HL-60 (cell line): ENCODE data around the gene GRK7.

Source experiments
- DNase-seq, 2 experiments: peaks; one replicate each; pipeline ENCODE4 v3.0.0-alpha.2; 2010 to 2020; ENCODE audit warnings: low read depth in 1 of 2, low spot score in 1 of 2
- H3K27ac ChIP-seq: fragments of 250-450 bp; sonication (Bioruptor Pico); replicated peaks from 2 replicates; pipeline ENCODE4 v1.5.1; 2020; ENCODE audit warnings: mild to moderate bottlenecking, moderate library complexity
- H3K27me3 ChIP-seq: fragments of 250-450 bp; sonication (Bioruptor Pico); 2 replicates; pipeline ENCODE4 v1.5.1; 2021; ENCODE audit warnings: mild to moderate bottlenecking, moderate library complexity; ENCODE audit not compliant: insufficient read depth, poor library complexity, severe bottlenecking
- H3K4me3 ChIP-seq: replicated peaks from 2 replicates; pipeline ENCODE4 v1.5.1; 2011; ENCODE audit warnings: mild to moderate bottlenecking, control low read depth, low read length; ENCODE audit not compliant: insufficient read depth
- GABPA ChIP-seq: IDR thresholded peaks from 2 replicates; pipeline ENCODE4 v1.6.1; 2012; ENCODE audit warnings: low read depth
- POLR2AphosphoS5 ChIP-seq: IDR thresholded peaks from 2 replicates; pipeline ENCODE4 v1.6.1; 2012; ENCODE audit warnings: low read depth
- SPI1 ChIP-seq: IDR thresholded peaks from 2 replicates; pipeline ENCODE4 v1.6.1; 2012; ENCODE audit warnings: low read depth, mild to moderate bottlenecking, borderline replicate concordance
- TF ChIP-seq, protein P1 (sequence below): IDR thresholded peaks from one replicate; pipeline ENCODE4 v1.5.1; 2011; ENCODE audit warnings: low read length, control low read depth, inconsistent platforms; ENCODE audit not compliant: insufficient read depth
- TF ChIP-seq, protein P2 (sequence below): IDR thresholded peaks from 2 replicates; pipeline ENCODE4 v1.6.1; 2012; ENCODE audit warnings: low read depth; ENCODE audit not compliant: insufficient replicate concordance

GRK7 gene

DNA sequence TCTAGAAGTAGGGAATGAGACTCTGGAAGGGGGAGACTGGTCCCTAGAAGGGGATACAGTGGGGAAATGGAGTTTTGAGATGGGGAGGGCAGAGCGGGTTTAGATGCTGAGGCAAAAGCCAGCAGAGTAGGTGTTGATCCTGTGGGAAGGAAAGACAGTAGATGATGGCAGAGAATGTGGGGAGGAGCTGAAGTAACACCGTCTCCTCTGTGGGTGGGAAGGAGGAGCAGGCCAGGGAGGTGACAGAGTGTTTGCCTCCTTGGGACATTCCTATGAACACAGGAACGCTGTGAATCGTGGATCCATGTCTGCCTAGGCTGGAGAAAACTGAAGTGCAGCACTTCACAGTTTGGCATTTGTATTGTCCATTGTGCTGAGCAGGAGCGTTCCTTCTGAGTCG, 20.4 kb downstream of the GRK7 start:
- no peak overlapping the region for H3K4me3 ChIP-seq
- no peak overlapping the region for H3K27ac ChIP-seq
- TF ChIP-seq, protein P1, sequence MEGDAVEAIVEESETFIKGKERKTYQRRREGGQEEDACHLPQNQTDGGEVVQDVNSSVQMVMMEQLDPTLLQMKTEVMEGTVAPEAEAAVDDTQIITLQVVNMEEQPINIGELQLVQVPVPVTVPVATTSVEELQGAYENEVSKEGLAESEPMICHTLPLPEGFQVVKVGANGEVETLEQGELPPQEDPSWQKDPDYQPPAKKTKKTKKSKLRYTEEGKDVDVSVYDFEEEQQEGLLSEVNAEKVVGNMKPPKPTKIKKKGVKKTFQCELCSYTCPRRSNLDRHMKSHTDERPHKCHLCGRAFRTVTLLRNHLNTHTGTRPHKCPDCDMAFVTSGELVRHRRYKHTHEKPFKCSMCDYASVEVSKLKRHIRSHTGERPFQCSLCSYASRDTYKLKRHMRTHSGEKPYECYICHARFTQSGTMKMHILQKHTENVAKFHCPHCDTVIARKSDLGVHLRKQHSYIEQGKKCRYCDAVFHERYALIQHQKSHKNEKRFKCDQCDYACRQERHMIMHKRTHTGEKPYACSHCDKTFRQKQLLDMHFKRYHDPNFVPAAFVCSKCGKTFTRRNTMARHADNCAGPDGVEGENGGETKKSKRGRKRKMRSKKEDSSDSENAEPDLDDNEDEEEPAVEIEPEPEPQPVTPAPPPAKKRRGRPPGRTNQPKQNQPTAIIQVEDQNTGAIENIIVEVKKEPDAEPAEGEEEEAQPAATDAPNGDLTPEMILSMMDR, result no peak
- TF ChIP-seq, protein P2, sequence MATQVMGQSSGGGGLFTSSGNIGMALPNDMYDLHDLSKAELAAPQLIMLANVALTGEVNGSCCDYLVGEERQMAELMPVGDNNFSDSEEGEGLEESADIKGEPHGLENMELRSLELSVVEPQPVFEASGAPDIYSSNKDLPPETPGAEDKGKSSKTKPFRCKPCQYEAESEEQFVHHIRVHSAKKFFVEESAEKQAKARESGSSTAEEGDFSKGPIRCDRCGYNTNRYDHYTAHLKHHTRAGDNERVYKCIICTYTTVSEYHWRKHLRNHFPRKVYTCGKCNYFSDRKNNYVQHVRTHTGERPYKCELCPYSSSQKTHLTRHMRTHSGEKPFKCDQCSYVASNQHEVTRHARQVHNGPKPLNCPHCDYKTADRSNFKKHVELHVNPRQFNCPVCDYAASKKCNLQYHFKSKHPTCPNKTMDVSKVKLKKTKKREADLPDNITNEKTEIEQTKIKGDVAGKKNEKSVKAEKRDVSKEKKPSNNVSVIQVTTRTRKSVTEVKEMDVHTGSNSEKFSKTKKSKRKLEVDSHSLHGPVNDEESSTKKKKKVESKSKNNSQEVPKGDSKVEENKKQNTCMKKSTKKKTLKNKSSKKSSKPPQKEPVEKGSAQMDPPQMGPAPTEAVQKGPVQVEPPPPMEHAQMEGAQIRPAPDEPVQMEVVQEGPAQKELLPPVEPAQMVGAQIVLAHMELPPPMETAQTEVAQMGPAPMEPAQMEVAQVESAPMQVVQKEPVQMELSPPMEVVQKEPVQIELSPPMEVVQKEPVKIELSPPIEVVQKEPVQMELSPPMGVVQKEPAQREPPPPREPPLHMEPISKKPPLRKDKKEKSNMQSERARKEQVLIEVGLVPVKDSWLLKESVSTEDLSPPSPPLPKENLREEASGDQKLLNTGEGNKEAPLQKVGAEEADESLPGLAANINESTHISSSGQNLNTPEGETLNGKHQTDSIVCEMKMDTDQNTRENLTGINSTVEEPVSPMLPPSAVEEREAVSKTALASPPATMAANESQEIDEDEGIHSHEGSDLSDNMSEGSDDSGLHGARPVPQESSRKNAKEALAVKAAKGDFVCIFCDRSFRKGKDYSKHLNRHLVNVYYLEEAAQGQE, result no peak
- TF ChIP-seq SPI1 (no peak), POLR2AphosphoS5 (no peak), GABPA (no peak)
- no peaks in the 10 kb centered on the region for H3K27me3 ChIP-seq
- DNase-seq, result no peak

DNA sequence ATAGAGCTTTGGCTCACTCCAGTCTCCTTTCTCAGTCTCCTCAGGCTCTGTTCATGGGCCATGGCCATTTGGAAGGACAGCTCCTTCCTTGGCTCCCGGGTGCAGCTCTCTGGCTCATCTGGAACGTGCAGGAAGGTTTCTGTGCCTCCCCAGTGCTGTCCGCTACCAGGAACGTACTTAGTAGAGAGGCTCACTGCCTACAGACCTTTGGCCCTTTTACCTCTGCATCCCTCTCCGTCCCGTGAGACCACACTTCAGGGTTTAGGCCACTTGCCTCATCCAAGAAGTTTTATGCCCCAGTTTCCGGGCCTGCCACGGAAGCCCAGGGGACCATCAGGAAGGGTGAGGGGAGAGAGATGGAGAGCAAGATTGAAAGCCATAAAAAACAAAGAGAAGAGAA, 20.9 kb downstream of the GRK7 start:
- H3K4me3 ChIP-seq, result no peak overlapping the region
- DNase-seq, result no peak
- no peak overlapping the region for H3K27ac ChIP-seq
- TF ChIP-seq GABPA (no peak), POLR2AphosphoS5 (no peak), SPI1 (no peak)
- TF ChIP-seq, protein P1, result no peak
- TF ChIP-seq, protein P2, result no peak
- H3K27me3 ChIP-seq, result no peaks in the 10 kb centered on the region

DNA sequence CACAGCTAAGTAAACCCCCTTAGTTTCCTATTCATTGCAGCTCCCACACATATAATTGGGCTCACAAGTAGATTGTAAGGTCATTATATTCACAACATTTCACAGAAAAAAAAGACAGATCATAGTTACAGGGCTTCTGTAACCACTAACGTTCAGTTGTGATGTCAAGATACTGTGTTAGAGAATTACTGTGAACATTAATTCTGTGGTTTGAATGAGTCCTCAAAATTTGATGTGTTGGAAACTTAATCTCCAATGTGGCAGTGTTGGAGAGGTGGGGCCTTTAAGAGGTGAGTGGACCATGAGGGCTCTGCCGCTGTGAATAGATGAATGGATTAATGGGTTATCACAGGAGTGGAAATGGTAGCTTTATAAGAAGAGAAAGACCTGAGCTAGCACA, 21.3 kb downstream of the GRK7 start:
- H3K27ac ChIP-seq, result no peak overlapping the region
- no peak overlapping the region for H3K4me3 ChIP-seq
- DNase-seq, result no peak
- H3K27me3 ChIP-seq, result no peaks in the 10 kb centered on the region
- TF ChIP-seq, protein P2, result no peak
- TF ChIP-seq GABPA, result no peak
- TF ChIP-seq, protein P1, result no peak
- TF ChIP-seq SPI1, result no peak
- no peak for TF ChIP-seq POLR2AphosphoS5
